Mucosa of descending colon (tissue), 3 donors: ENCODE measurements around the gene CEMIP. TPM values are rescaled to one million over a fixed set of nuclear protein-coding genes. Genes with fewer than 3 reads are reported as not detected.

Experiments
- ATAC-seq: fragments of 200-7000 bp; cut with Tn5 transposase; one replicate; pipeline ENCODE4 v1.9.1; 2020; ENCODE audit warnings: mild to moderate bottlenecking, moderate library complexity
- DNase-seq, 3 donors: peaks; one replicate each; pipeline ENCODE4 v3.0.0-alpha.2; 2020
- H3K36me3 ChIP-seq: fragments of 200-600 bp; one replicate; pipeline ENCODE4 v1.8.0; 2021; ENCODE audit warnings: low read depth, mild to moderate bottlenecking
- H3K4me1 ChIP-seq: fragments of 200-600 bp; one replicate; pipeline ENCODE4 v1.8.0; 2021; ENCODE audit warnings: low read depth, mild to moderate bottlenecking
- H3K4me3 ChIP-seq: fragments of 200-600 bp; one replicate; pipeline ENCODE4 v1.8.0; 2021; ENCODE audit warnings: mild to moderate bottlenecking
- H3K9me3 ChIP-seq: fragments of 200-600 bp; one replicate; pipeline ENCODE4 v1.8.0; 2021; ENCODE audit warnings: mild to moderate bottlenecking
- CTCF ChIP-seq: fragments of 200-600 bp; IDR thresholded peaks from one replicate; pipeline ENCODE4 v1.8.0; 2022; ENCODE audit warnings: antibody characterized with exemption, mild to moderate bottlenecking
- intact Hi-C, 2 donors: fragments of 100-400 bp; cut with DNase I in 1 of 2; cut with micrococcal nuclease in 1 of 2; formaldehyde crosslinking; loops; one replicate each; pipeline versions ENCODE4 v1.11.0 to v1.11.1; 2022; cut with DNase I, micrococcal nuclease
- total RNA-seq, 3 donors: library from RNA; stranded (reverse); fragmentation: NEBNext Ultra II Directional in 2 of 3; extraction: Animal tissue kit (Norgen Biotek cat#: 25700) in 2 of 3; gene quantifications; one replicate each; pipeline versions ENCODE4 v1.2.1 to v1.2.4, GENCODE V29; 2021 to 2023
- donor health status: DM: no; HTN: no; CAD: no; lungs with moderate emphysema.
- donor health status: DM: no; HTN: no; CAD: no.
- donor health status: DM: no; HTN: yes; CAD: no.

The CEMIP gene
- total RNA-seq, 3 donors from 2014 or later, result 0.63 to 2.2 (median 1.4) TPM

- DNase-seq (no peak), ATAC-seq (no peak)
- H3K9me3 ChIP-seq, result no peaks in the 10 kb centered on the region
- TF ChIP-seq CTCF, result no peak
- H3K4me3 ChIP-seq, result no peak overlapping the region
- no peaks in the 10 kb centered on the region for H3K36me3 ChIP-seq
- intact Hi-C loops, result no loop called here
- peaks cover 4% of the 10 kb centered on the region for H3K4me1 ChIP-seq
Measured at GRCh38 chr15:80861731-80862170, 82.6 kb downstream of the CEMIP start.

GRCh38 chr15:80864666-80865065, 85.5 kb downstream of the CEMIP start:
- Histone ChIP-seq H3K36me3 (no peaks in the 10 kb centered on the region), H3K4me1 (no peaks in the 10 kb centered on the region), H3K4me3 (no peak overlapping the region), H3K9me3 (no peaks in the 10 kb centered on the region)
- ATAC-seq (no peak), DNase-seq (no peak)
- intact Hi-C loops, result no loop called here
- TF ChIP-seq CTCF, result no peak

- TF ChIP-seq CTCF, result no peak
- ATAC-seq (no peak), DNase-seq (no peak)
- intact Hi-C loops, result no loop called here
- H3K4me3 ChIP-seq, result no peak overlapping the region
- no peaks in the 10 kb centered on the region for H3K36me3 ChIP-seq
- no peaks in the 10 kb centered on the region for H3K9me3 ChIP-seq
- H3K4me1 ChIP-seq, result no peaks in the 10 kb centered on the region
Measured at GRCh38 chr15:80866936-80867335, 87.8 kb downstream of the CEMIP start.

GRCh38 chr15:80870366-80870765, 91.2 kb downstream of the CEMIP start:
- no peaks in the 10 kb centered on the region for H3K36me3 ChIP-seq
- no peak for TF ChIP-seq CTCF
- H3K4me3 ChIP-seq, result no peak overlapping the region
- intact Hi-C loops, result no loop called here
- H3K9me3 ChIP-seq, result no peaks in the 10 kb centered on the region
- H3K4me1 ChIP-seq, result no peaks in the 10 kb centered on the region
- ATAC-seq (no peak), DNase-seq (no peak)

GRCh38 chr15:80870893-80871292, 91.7 kb downstream of the CEMIP start:
- H3K4me1 ChIP-seq, result no peaks in the 10 kb centered on the region
- DNase-seq (no peak), ATAC-seq (peak; percentile 11)
- H3K36me3 ChIP-seq, result no peaks in the 10 kb centered on the region
- intact Hi-C loops, result no loop called here
- no peak for TF ChIP-seq CTCF
- no peaks in the 10 kb centered on the region for H3K9me3 ChIP-seq
- H3K4me3 ChIP-seq, result no peak overlapping the region

GRCh38 chr15:80871858-80872257, 92.7 kb downstream of the CEMIP start:
- Histone ChIP-seq H3K9me3 (no peaks in the 10 kb centered on the region), H3K4me1 (no peaks in the 10 kb centered on the region), H3K4me3 (no peak overlapping the region), H3K36me3 (no peaks in the 10 kb centered on the region)
- TF ChIP-seq CTCF, result no peak
- intact Hi-C loops, result no loop called here
- no peak for DNase-seq
- no peak for ATAC-seq
